Measurements from ENCODE around the gene TNKS1BP1. TPM values are rescaled to one million over a fixed set of nuclear protein-coding genes. Genes with fewer than 3 reads are reported as not detected.

TNKS1BP1 gene
- total and polyA plus RNA-seq, 2 experiments from 2014 or later = 64.2 to 72.2 TPM

- TF ChIP-seq ETS1 (IDR thresholded peaks at IDR 0.05) = no peak
- no peak for TF ChIP-seq JUNB (IDR thresholded peaks at IDR 0.05; ENCODE audit: unreplicated experiment)
- TF ChIP-seq CREB1 (CRISPR knock-in tag; IDR thresholded peaks at IDR 0.05; ENCODE audit: low read depth) = no peak
- no peak for TF ChIP-seq STAT1 (IDR thresholded peaks at IDR 0.05; ENCODE audit: unreplicated experiment)
Measured at GRCh38 chr11:57330029-57330428, 5.3 kb upstream of the TNKS1BP1 start (continued).

- H3K27ac ChIP-seq (ENCODE audit: low read depth) = no peak overlapping the region
- Mint-ChIP-seq H3K9me3 (no peaks in the 10 kb centered on the region; the same call in 2 of the 3 replicates), H3K27ac (no peak overlapping the region), H3K36me3 (ENCODE audit: low read depth) (peaks cover 81% of the 10 kb centered on the region), H3K4me3 (no peak overlapping the region), H3K4me1 (peaks cover 32% of the 10 kb centered on the region), H3K27me3 (ENCODE audit: insufficient read depth, low read depth, poor library complexity) (peaks cover 21% of the 10 kb centered on the region)
- DNase-seq (ENCODE audit: low spot score) (no peak), ATAC-seq (no peak)
- H3F3A ChIP-seq (replicated peaks; ENCODE audit: low read depth) = peaks cover 19% of the 10 kb centered on the region
- no peak overlapping the region for H3K4me3 ChIP-seq
- H3K4me2 ChIP-seq = no peak overlapping the region
- no peaks in the 10 kb centered on the region for H3K9me2 ChIP-seq (ENCODE audit: insufficient read depth)
- H3K36me3 ChIP-seq (ENCODE audit: insufficient read depth) = peaks cover 47% of the 10 kb centered on the region
- H4K20me1 ChIP-seq (replicated peaks; ENCODE audit: insufficient read depth) = peaks cover 15% of the 10 kb centered on the region
- H3K4me1 ChIP-seq (ENCODE audit: insufficient read depth) = peaks cover 27% of the 10 kb centered on the region
- TF ChIP-seq ZNF331 (CRISPR knock-in tag; IDR thresholded peaks at IDR 0.05; ENCODE audit: low read depth) (no peak), ETS1 (IDR thresholded peaks at IDR 0.05) (no peak), ZNF462 (CRISPR knock-in tag; IDR thresholded peaks at IDR 0.05) (no peak), CREB1 (CRISPR knock-in tag; IDR thresholded peaks at IDR 0.05; ENCODE audit: low read depth) (no peak), STAT1 (IDR thresholded peaks at IDR 0.05; ENCODE audit: unreplicated experiment) (no peak), REST (IDR thresholded peaks at IDR 0.05; ENCODE audit: unreplicated experiment) (no peak), ZNF114 (CRISPR knock-in tag; IDR thresholded peaks at IDR 0.05) (no peak), EZH2phosphoT487 (IDR thresholded peaks at IDR 0.05; ENCODE audit: unreplicated experiment) (no peak)
- peaks cover 24% of the 10 kb centered on the region for H3K79me2 ChIP-seq (replicated peaks; ENCODE audit: insufficient read depth)
- no peaks in the 10 kb centered on the region for H3K27me3 ChIP-seq (ENCODE audit: insufficient read depth)
- no peak overlapping the region for H2AFZ ChIP-seq
Measured at GRCh38 chr11:57327721-57328120, 3.0 kb upstream of the TNKS1BP1 start.

Data from GM23338 (cell line).